ENCODE measurements around the gene MID2.
"Not testable (repeated sequence)": the region's sequence is repeated elsewhere in the genome, so short reads cannot be mapped to it uniquely, and the experiment has no call there.

MID2 gene

GRCh38 chrX:107825698-107826237, at the start of gene MID2:
Gene MID2, plus strand, starts transcription at chrX:107825866. Its CDS starts 561 bp downstream, at chrX:107826427.
- peak; percentile 33 for DNase-seq

GRCh38 chrX:107776649-107777535, 48.8 kb upstream of the MID2 start:
- peak; percentile 85 for DNase-seq

GRCh38 chrX:107777536-107777832, 48.2 kb upstream of the MID2 start, which contains the start of gene NCBP2L:
Gene NCBP2L, plus strand, starts transcription at chrX:107777733. Its CDS starts 16,488 bp downstream, at chrX:107794221.
- DNase-seq = no peak

GRCh38 chrX:107780525-107780924, 45.1 kb upstream of the MID2 start:
- DNase-seq = no peak

GRCh38 chrX:107787827-107788226, 37.8 kb upstream of the MID2 start:
- DNase-seq = no peak

- DNase-seq = no peak
Observed at GRCh38 chrX:107804427-107804826, 21.2 kb upstream of the MID2 start.

GRCh38 chrX:107805179-107805578, 20.5 kb upstream of the MID2 start:
- DNase-seq = no peak

GRCh38 chrX:107810053-107810452, 15.6 kb upstream of the MID2 start:
- DNase-seq = not testable (repeated sequence)

GRCh38 chrX:107818900-107819521, 6.7 kb upstream of the MID2 start:
- DNase-seq = no peak

- DNase-seq = no peak
Observed at GRCh38 chrX:107823042-107823441, 2.6 kb upstream of the MID2 start.

GRCh38 chrX:107823456-107823855, 2.2 kb upstream of the MID2 start:
- DNase-seq = peak; percentile 81

GRCh38 chrX:107826238-107827029, 768 bp downstream of the MID2 start:
- DNase-seq = peak; percentile 32

GRCh38 chrX:107827030-107827831, 1.6 kb downstream of the MID2 start:
- DNase-seq = no peak

GRCh38 chrX:107827852-107828251, 2.2 kb downstream of the MID2 start:
- DNase-seq = no peak

GRCh38 chrX:107829878-107830277, 4.2 kb downstream of the MID2 start:
- no peak for DNase-seq

GRCh38 chrX:107831071-107831730, 5.5 kb downstream of the MID2 start:
- no peak for DNase-seq

GRCh38 chrX:107834275-107835201, 8.9 kb downstream of the MID2 start:
- DNase-seq = no peak

- no peak for DNase-seq
Observed at GRCh38 chrX:107836958-107837357, 11.3 kb downstream of the MID2 start.

- no peak for DNase-seq
Observed at GRCh38 chrX:107840971-107841370, 15.3 kb downstream of the MID2 start.

GRCh38 chrX:107842715-107843400, 17.2 kb downstream of the MID2 start:
- no peak for DNase-seq
